GM12875 (cell line): Measurements from ENCODE around the gene SPATA24.
A peak's percentile ranks its signal among the peaks of the same experiment; 100 is the strongest.
"Not testable (repeated sequence)": the region's sequence is repeated elsewhere in the genome, so short reads cannot be mapped to it uniquely, and the experiment has no call there.

Experiments used
- H3K4me3 ChIP-seq: one replicate; pipeline ENCODE4 v1.5.1; 2011; ENCODE audit warnings: low read depth, low read length, control low read depth
- CTCF ChIP-seq: IDR thresholded peaks from 2 replicates; pipeline ENCODE4 v1.5.1; 2011; ENCODE audit warnings: low read depth, mild to moderate bottlenecking, control low read depth, inconsistent platforms, low read length, moderate library complexity, borderline replicate concordance; ENCODE audit not compliant: insufficient read depth

Gene SPATA24

GRCh38 chr5:139389701-139390638, 13.9 kb downstream of the SPATA24 start, which contains the start of gene MZB1:
TSS of gene MZB1 (minus strand) at chr5:139389913. CDS start at chr5:139389856, 57 bp downstream.
- no peak for TF ChIP-seq CTCF
- H3K4me3 ChIP-seq, result peak within 1 kb of the TSS; percentile 84

- TF ChIP-seq CTCF, result no peak
- peak overlapping the region; percentile 84 for H3K4me3 ChIP-seq
Observed at GRCh38 chr5:139388198-139388821, 15.6 kb downstream of the SPATA24 start.

GRCh38 chr5:139387611-139388197, 16.2 kb downstream of the SPATA24 start:
- peak overlapping the region; percentile 84 for H3K4me3 ChIP-seq

GRCh38 chr5:139386956-139387355, 16.9 kb downstream of the SPATA24 start:
- H3K4me3 ChIP-seq, result not testable (repeated sequence)

More at GRCh38 chr5:139387611-139388197, 16.2 kb downstream of the SPATA24 start:
- TF ChIP-seq CTCF, result no peak

GRCh38 chr5:139386050-139386438, 17.8 kb downstream of the SPATA24 start:
- TF ChIP-seq CTCF, result no peak
- no peak overlapping the region for H3K4me3 ChIP-seq

- no peak for TF ChIP-seq CTCF
- H3K4me3 ChIP-seq, result no peak overlapping the region
Observed at GRCh38 chr5:139385061-139386049, 18.5 kb downstream of the SPATA24 start.
